Stimulated activated CD4-positive, alpha-beta T cell treated with anti-CD3 and anti-CD28 coated beads, Interleukin-15, amount 100 ng/mL, for 48 hours (primary cell): Measurements from ENCODE around the gene GMCL1.
A peak's percentile ranks its signal among the peaks of the same experiment; 100 is the strongest.
"Not testable (repeated sequence)": the region's sequence is repeated elsewhere in the genome, so short reads cannot be mapped to it uniquely, and the experiment has no call there.

Experiments
- DNase-seq, 2 donors: peaks; one replicate each; pipeline ENCODE4 v3.0.0-alpha.2; 2020; ENCODE audit warnings: low read depth in 2 of 2

GMCL1 gene, protein sequence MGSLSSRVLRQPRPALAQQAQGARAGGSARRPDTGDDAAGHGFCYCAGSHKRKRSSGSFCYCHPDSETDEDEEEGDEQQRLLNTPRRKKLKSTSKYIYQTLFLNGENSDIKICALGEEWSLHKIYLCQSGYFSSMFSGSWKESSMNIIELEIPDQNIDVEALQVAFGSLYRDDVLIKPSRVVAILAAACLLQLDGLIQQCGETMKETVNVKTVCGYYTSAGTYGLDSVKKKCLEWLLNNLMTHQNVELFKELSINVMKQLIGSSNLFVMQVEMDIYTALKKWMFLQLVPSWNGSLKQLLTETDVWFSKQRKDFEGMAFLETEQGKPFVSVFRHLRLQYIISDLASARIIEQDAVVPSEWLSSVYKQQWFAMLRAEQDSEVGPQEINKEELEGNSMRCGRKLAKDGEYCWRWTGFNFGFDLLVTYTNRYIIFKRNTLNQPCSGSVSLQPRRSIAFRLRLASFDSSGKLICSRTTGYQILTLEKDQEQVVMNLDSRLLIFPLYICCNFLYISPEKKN

DNA sequence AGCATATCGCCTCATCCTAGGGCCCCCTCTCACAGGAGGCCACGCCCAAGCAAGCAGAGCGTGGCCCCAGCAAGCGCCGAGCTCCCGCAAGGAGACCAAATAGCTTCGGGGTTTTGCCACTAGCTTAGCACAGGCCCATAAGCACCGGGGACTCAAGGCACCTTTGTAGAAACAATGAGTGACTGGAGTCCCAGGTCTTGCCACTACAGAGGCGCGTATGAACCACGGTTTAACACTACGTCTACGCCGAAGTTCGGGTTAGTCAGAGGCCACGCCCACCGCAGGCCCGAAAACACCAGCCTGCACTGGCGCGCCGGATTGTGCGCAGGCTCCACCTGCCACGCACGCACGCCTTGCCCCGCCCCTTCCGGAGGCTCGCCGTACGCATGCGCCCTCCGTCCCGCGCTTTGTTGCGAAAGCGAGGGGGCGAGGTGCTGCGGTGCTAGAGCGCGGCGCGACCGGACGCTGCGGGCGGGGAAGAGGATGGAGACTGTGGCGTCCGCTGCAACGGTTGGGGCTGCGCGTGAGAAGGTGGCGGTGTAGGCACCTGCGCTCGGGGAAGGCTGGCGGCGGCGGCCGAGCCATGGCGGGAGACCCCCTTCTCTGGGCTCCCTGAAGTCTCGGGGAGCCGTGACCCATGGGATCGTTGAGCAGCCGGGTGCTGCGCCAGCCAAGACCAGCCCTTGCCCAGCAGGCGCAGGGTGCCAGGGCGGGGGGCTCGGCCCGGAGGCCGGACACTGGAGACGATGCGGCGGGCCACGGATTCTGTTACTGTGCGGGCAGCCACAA, at the start of gene GMCL1:
GMCL1 (plus strand) TSS at position 405 of the 789 bp plus-strand sequence; CDS start at position 638, 233 bp downstream.
- peak; percentile 95 to 98 for DNase-seq

DNA sequence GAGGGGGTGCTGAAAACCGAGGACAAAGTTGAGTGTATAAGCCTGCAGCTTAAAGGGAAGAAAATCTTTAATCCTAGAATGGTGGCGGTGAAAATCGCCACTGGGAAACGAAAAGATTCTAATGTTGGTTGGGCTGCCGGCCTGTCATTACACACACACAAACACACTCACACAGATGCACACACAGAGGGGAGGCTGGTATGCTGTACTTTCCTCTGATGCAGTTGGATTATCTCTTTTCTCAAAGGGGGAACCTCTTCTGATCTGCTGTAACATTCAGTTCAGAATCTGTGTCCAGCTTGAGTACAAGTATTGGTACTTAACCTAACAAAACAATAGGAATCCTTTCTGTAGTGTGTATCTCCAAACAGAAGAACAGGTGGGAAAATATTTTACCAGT, 48.5 kb upstream of the GMCL1 start:
- DNase-seq = no peak

GRCh38 chr2:69781321-69782248, 47.9 kb upstream of the GMCL1 start:
- DNase-seq = no peak

GRCh38 chr2:69784228-69784627, 45.2 kb upstream of the GMCL1 start:
- no peak for DNase-seq

DNA sequence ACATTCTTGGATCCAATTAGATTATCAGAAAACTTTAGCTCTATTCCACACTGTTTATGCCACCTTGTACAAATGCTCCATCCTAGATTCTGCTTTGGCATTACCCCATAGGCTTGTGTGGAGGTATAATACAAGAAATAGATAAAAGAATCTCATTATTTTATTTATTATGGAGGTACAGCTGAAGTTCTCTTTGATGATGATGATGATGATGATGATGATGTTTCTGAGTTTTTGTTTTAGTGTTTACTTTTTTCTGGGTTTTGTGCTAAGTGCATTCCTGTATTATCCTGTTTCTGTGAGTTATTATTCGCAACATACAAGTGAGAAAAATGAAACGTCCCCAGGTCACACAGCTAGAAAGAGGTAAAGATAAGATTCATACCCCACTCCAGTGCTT, 44.1 kb upstream of the GMCL1 start:
- DNase-seq = no peak

DNA sequence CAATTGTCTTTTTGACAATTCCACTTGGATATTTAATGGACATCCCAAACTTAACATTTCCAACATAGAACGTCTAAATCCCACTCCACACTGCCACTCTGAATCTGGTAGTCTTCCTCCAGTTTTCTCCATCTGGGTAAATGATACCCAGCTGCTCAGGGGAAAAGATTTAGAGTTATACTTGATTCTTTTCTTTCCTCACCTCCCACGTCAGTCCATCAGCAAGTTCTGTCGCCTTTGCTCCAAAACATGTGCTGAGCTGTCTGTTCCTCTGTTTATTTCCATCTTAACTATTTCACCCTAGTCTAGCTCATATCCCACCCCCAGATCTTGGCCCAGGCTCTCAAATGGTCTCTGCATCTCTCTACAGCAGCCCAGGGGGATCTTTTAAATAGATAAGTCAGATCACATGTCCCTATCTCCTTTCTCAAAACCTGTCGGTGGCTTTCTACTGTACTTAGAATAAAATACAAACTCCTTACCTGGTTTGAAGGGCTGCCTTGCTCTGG, 43.4 kb upstream of the GMCL1 start:
- no peak for DNase-seq

- DNase-seq = no peak
Measured at GRCh38 chr2:69789175-69789721, 40.2 kb upstream of the GMCL1 start.

DNA sequence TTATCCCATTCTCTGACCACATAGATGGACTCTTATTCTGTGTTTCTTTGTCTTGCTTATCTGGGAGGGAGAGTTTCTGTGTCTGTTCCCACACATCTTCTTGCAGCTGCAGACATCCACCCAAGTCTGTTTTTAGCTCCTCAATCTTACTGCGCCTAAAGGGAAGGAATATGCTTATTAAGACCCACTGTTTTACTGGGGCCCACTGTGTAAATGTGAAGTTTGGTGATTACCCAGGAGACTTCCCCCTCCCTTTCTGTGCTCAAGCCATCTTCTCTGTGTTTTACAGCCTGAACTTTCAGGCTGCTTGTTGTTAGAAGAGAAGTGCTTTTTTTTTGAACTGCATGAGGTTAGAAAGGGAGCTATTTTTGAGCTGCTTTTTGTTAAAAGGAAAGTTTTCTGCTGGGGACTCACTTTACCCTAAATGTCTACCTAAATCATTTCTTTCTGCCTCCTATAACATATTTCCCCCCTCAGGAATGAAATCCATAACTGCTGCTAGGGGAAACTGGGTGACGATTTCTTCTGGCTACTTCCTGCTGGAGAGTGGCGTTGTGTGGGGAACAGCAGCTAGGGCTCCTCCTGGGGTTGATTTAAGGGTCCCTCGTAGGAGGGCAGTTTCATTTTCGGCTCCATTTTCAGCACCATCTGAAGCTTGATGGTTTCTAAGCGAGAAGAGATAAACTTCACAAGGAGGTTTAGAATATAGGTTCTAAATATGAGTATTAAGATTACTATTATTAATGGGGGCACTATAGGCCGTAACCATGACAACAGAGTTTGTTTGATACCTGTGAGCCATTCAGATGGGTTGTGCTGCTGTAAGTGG, 39.5 kb upstream of the GMCL1 start:
- no peak for DNase-seq

GRCh38 chr2:69790601-69790959, 38.9 kb upstream of the GMCL1 start:
- no peak for DNase-seq

- DNase-seq = no peak
Measured at GRCh38 chr2:69791045-69791444, 38.4 kb upstream of the GMCL1 start.

DNA sequence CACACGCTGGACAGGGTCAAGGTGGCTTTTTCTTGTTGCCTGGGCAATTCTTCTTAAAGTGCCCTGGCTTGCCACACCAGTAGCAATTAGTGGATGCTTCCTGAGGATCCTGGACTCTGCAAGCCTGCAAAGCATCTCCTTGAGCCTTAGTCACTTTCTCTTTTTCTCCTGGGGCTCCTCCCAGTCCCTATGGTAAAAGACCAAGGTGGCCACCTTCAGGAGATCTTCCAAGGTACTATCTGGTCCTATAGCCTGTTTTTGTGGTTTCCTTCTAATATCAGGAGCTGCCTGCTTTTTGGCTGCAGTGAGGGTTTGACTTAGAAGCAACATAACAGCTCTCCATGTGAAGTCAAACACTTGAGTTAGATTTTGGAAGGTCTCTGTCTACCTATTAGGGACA, 33.3 kb upstream of the GMCL1 start:
- DNase-seq = no peak

GRCh38 chr2:69797235-69797634, 32.2 kb upstream of the GMCL1 start:
- no peak for DNase-seq

- no peak for DNase-seq
Measured at GRCh38 chr2:69797836-69798289, 31.6 kb upstream of the GMCL1 start.

- DNase-seq = no peak
Measured at GRCh38 chr2:69798290-69798908, 31.1 kb upstream of the GMCL1 start.

DNA sequence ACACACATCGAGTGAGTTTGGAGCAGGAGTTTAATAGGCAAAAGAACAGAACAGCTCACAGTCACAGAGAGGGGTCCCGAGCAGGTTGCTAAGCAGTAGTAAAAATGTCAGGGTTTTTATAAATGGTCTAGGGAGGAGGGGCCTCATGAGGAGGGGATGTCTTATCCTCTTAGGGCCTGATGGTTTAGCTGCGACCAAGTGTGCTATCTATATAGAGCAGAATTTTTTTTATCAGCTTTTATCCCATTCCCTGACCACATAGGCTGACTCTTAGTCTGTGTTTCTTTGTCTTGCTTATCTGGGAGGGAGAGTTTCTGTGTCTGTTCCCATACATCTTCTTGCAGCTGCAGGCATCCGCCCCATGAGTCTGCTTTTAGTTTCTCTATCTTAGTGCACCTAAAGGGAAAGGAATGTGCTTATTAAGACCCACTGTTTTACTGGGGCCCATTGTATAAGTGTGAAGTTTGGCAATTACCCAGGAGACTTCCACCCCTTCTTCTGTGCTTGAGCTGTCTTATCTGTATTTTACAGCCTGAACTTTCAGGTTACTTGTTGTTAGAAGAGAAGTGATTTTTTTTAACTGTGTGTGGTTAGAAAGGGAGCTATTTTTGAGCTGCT, 30.4 kb upstream of the GMCL1 start:
- DNase-seq = no peak

DNA sequence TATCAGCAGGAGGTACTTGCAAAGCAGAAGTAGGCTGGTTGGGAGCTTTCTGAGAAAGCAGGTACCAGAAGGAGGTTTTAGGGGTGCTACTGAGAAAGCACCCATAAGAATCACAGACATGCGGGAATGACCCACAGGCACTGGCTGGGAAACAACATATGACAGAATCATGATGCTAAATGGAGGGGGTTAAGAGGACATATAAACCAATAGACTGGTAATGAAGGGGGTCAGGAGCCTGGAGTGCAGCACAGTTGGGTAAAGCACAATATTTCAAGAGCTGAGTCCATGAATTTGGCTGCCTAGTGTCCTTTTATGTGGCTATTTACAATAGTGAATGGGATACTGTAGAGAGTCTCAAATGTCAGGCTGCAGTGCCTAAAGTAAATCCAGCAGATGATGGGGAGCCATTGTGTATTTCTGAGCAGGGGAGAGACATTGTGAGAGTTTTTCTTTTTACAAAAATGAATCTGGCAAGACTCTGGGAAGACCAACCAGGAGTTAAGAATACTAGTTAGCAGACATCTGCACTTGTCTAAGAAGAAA, 27.6 kb upstream of the GMCL1 start:
- DNase-seq = no peak

DNA sequence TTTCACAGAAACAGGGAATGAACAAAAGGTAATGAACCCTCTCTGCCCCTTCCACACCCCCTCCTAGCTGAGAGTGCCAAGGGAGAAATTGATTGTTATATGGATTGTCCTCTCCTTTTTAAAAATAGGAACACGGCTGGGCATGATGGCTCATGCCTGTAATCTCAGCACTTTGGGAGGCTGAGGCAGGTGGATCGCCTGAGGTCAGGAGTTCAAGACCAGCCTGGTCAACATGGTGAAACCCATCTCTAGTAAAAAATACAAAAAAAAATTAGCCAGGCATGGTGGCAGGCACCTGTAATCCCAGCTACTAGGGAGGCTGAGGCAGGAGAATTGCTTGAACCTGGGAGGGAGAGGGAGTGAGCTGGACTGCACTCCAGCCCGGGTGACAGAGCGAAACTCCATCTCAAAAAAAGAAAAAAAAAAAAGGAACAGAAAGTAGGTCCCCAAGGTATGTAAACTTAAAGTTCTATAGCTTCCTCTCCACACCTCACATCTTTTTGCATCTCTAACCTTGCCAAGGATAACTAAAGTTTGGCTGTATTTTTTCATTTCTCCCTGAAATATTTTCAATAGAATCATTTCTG, 26.6 kb upstream of the GMCL1 start:
- not testable (repeated sequence) for DNase-seq

GRCh38 chr2:69804416-69804815, 25.0 kb upstream of the GMCL1 start:
- no peak for DNase-seq

GRCh38 chr2:69805887-69806286, 23.6 kb upstream of the GMCL1 start:
- DNase-seq = no peak
